ENCODE results near the gene MTMR12. TPM values are rescaled to one million over a fixed set of nuclear protein-coding genes. Genes with fewer than 3 reads are reported as not detected.

MTMR12 gene
- total and polyA plus RNA-seq, 3 donors from 2014 or later, result 53.6 to 64.0 (median 59.2) TPM

GRCh38 chr5:32276173-32276853 is 36.4 kb downstream of the MTMR12 start:
- 63 to 78% methylated on average over 4 of the region's 4 CpGs for WGBS, 2 donors
- H3K4me3 ChIP-seq, result no peak overlapping the region
- H3K9me3 ChIP-seq, result no peaks in the 10 kb centered on the region
- DNase-seq, result no peak
- intact Hi-C loops (cut with DNase I; ENCODE audit: low total_unique reads), result no loop called here
- H3K4me1 ChIP-seq, result peaks cover 18% of the 10 kb centered on the region
- no peaks in the 10 kb centered on the region for H3K36me3 ChIP-seq (ENCODE audit: low read depth, missing control alignments)
- H3K27me3 ChIP-seq, result no peaks in the 10 kb centered on the region
- H3K27ac ChIP-seq, result no peak overlapping the region
- no peak for TF ChIP-seq CTCF (IDR thresholded peaks at IDR 0.05)
- TF ChIP-seq POLR2A (IDR thresholded peaks at IDR 0.05), result no peak

- Histone ChIP-seq H3K4me1 (peaks cover 18% of the 10 kb centered on the region), H3K27ac (peak overlapping the region in 1 of 2 donors; percentile 36)
Measured at GRCh38 chr5:32275396-32275741, 37.4 kb downstream of the MTMR12 start.

GRCh38 chr5:32274548-32275395 is 38.0 kb downstream of the MTMR12 start:
- intact Hi-C loops (cut with DNase I; ENCODE audit: low total_unique reads), result no loop called here
- Histone ChIP-seq H3K27me3 (no peaks in the 10 kb centered on the region), H3K4me3 (no peak overlapping the region), H3K9me3 (no peaks in the 10 kb centered on the region), H3K36me3 (ENCODE audit: low read depth, missing control alignments) (no peaks in the 10 kb centered on the region), H3K4me1 (peaks cover 18% of the 10 kb centered on the region), H3K27ac (peak overlapping the region; percentile 36 to 46)
- no peak for DNase-seq
- WGBS, 2 donors, result 51 to 58% methylated on average over 11 of the region's 11 CpGs
- no peak for TF ChIP-seq POLR2A (IDR thresholded peaks at IDR 0.05)
- no peak for TF ChIP-seq CTCF (IDR thresholded peaks at IDR 0.05)

More at GRCh38 chr5:32275396-32275741, 37.4 kb downstream of the MTMR12 start:
- no peaks in the 10 kb centered on the region for H3K36me3 ChIP-seq (ENCODE audit: low read depth, missing control alignments)
- no peaks in the 10 kb centered on the region for H3K9me3 ChIP-seq
- 71 to 79% methylated on average over 3 of the region's 3 CpGs for WGBS, 2 donors
- no peak overlapping the region for H3K4me3 ChIP-seq
- TF ChIP-seq CTCF (IDR thresholded peaks at IDR 0.05) (no peak), POLR2A (IDR thresholded peaks at IDR 0.05) (no peak)
- intact Hi-C loops (cut with DNase I; ENCODE audit: low total_unique reads), result no loop called here
- no peaks in the 10 kb centered on the region for H3K27me3 ChIP-seq
- no peak for DNase-seq

GRCh38 chr5:32273821-32274220 is 38.9 kb downstream of the MTMR12 start:
- TF ChIP-seq POLR2A (IDR thresholded peaks at IDR 0.05), result no peak
- no peak for TF ChIP-seq CTCF (IDR thresholded peaks at IDR 0.05)
- Histone ChIP-seq H3K36me3 (ENCODE audit: low read depth, missing control alignments) (no peaks in the 10 kb centered on the region), H3K9me3 (no peaks in the 10 kb centered on the region), H3K27me3 (no peaks in the 10 kb centered on the region), H3K27ac (no peak overlapping the region), H3K4me1 (peaks cover 18% of the 10 kb centered on the region), H3K4me3 (no peak overlapping the region)
- DNase-seq, result no peak
- WGBS, 2 donors, result 93 to 95% methylated on average over 2 of the region's 2 CpGs
- intact Hi-C loops (cut with DNase I; ENCODE audit: low total_unique reads), result no loop called here
